Mononuclear cell (primary cell): Measurements from ENCODE around the gene PTCH2. TPM values are rescaled to one million over a fixed set of nuclear protein-coding genes. Genes with fewer than 3 reads are reported as not detected.
"Not testable (repeated sequence)": the region's sequence is repeated elsewhere in the genome, so short reads cannot be mapped to it uniquely, and the experiment has no call there.

Experiments
- H3K27me3 ChIP-seq: 2 replicates; pipeline ENCODE4 v1.6.0; 2011; ENCODE audit warnings: low read length, control low read depth; ENCODE audit not compliant: insufficient read depth
- H3K4me1 ChIP-seq: 2 replicates; pipeline ENCODE4 v1.5.1; 2011; ENCODE audit warnings: mild to moderate bottlenecking, low read length, control low read depth; ENCODE audit not compliant: insufficient read depth
- H3K4me3 ChIP-seq: 2 replicates; pipeline ENCODE4 v1.5.1; 2011; ENCODE audit warnings: mild to moderate bottlenecking, low read length, moderate library complexity
- H3K9me3 ChIP-seq: 2 replicates; pipeline ENCODE4 v1.5.1; 2011; ENCODE audit warnings: low read depth, mild to moderate bottlenecking, control low read depth, low read length
- total RNA-seq: library from RNA; depleted of rRNA; stranded (reverse); fragments of >200 nt; gene quantifications from one replicate; pipeline ENCODE4 v1.2.3, GENCODE V29; 2012

Gene PTCH2
- total RNA-seq, 1 donor, result 0.52 TPM

DNA sequence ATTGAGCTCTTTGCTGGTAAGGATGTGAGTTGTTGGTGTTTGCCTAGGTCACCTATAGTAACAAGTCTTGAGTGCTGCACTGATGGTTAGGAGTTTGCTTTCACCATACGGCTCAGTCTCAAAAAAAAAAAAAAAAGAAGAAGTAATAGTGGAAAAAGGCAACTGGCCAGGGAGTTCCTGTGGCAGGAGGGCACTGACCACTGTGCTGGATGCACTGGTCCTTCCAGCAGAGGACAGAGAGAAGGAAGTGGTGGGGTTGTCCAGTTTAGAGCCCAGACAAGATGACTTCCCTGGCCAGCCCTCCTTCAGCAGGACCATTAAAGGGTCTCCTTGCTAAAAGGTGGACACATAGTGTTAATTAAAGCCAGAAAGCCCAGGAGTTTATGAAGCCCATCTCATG is 11.9 kb upstream of the PTCH2 start:
- Histone ChIP-seq H3K27me3 (no peaks in the 10 kb centered on the region), H3K4me3 (no peak overlapping the region), H3K4me1 (peaks cover 4% of the 10 kb centered on the region), H3K9me3 (no peaks in the 10 kb centered on the region)

DNA sequence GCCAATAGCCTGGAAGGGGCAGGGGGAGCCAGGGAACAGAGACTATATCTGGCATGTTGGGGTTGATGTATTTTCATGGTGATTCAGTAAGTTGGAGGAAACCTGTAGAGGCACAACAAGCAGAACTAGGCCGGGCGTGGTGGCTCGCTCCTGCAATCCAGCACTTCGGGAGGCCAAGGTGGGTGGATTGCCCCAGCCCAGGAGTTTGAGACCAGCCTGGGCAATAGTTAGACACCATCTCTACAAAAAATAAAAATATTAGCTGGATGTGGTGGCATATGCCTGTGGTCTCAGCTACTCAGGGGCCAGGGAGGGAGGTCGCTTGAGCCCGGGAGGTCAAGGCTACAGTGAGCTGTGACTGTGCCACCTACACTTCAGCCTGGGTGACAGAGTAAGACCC is 10.1 kb upstream of the PTCH2 start:
- Histone ChIP-seq H3K9me3 (no peaks in the 10 kb centered on the region), H3K4me1 (no peaks in the 10 kb centered on the region), H3K27me3 (no peaks in the 10 kb centered on the region), H3K4me3 (no peak overlapping the region)

DNA sequence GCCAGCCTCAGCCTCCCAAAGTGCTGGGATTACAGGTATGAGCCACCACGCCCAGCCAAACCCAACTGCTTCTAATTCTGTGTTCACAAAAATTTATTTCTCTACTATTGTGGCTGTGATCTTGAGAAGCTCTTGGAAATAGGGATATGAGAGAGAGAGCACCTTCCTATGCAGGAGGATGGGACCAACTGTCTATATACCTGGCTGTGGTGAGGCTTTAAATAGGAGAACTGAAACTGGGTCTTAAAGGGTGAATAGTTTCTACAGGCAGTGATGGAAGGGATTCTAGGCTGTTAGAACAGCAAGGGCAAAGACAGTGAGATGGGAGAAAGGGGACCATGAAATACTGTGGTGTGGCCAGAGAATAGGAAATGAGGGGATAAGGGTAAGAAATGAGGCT is 8.3 kb upstream of the PTCH2 start:
- Histone ChIP-seq H3K9me3 (no peaks in the 10 kb centered on the region), H3K4me1 (no peaks in the 10 kb centered on the region), H3K27me3 (no peaks in the 10 kb centered on the region), H3K4me3 (no peak overlapping the region)

DNA sequence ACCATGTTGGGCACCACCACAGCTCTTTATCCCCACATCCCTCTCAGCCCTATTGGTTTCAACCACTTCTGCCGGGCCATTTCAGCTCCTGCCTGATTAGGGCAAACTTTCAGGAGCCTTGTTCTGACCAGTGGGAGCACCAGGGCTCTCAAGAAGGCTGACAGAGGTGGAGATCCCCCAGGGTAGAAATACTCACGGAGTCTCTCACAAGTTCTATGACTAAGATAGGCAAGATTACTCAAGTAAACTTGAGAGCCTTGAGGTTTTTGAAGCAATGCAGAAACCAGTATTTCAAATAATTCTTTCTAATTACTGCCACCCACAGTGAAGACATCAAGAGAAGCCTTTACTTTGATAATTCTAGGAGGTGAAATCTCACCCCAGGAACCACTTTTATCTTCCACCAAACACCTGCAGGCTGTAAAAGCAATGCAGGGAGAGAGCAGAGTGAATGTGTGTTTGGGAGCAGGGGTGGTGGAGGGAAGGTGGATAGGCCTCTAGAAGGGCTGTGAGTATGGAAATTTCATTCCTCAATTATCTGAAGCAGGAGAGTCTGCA is 6.6 kb upstream of the PTCH2 start:
- Histone ChIP-seq H3K4me1 (no peaks in the 10 kb centered on the region), H3K27me3 (no peaks in the 10 kb centered on the region), H3K4me3 (no peak overlapping the region)

DNA sequence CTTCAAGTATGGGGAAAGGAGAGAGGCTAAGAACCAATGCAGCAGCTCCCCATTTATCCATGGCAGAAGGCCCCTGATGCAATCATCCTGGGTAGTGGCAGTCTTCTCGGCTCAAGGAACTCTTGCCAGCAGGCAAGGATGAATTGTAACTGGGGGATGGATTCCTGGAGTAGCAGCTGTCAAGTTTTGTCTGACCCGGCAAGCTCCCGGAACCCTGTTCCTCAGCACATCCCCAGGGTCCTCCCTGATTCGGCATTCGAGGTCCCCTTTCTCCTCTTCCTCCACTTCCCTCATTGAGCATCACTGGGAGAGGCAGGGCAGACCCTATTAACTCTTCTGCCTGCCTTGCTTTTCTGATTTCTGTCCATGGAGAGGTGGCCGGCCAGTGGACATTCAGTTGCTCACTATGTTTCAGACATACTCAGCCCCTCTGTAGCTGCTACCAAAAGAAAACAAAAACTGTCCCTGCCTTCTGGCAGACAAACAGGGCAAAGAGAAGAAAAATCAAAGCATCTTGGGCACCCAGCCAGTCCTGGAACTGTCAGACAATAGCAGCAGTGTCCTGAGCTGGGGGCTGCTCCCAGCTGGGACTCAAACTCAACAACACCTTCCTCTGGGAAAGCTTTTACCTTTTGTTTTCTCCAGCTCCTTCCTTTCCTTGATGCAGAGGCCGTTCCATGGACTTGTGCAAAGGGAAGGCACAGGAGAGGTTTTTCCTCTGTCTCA is 5.6 kb upstream of the PTCH2 start:
- Histone ChIP-seq H3K27me3 (no peaks in the 10 kb centered on the region), H3K4me3 (no peak overlapping the region), H3K9me3 (no peaks in the 10 kb centered on the region), H3K4me1 (no peaks in the 10 kb centered on the region)

More for the DNA sequence above, 6.6 kb upstream of the PTCH2 start:
- H3K9me3 ChIP-seq, result no peaks in the 10 kb centered on the region

DNA sequence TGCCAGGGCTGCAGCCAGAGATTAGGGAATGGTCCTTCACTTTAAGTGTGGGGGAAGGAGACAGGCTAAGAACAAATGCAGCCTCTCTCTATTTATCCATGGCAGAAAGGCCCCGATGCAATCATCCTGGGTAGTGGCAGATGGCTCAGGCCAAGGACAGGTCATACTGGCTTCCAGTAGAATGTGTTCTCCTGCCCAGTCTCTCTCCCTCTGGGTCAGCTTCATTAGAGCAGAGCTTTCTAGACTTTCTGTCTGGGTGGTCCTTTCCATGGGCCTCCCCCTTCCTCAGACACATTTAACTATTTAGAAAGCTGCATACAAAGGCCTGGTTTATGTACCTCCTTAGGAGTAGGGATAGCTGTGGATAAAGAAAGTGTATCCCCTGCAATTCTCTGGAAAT is 4.8 kb upstream of the PTCH2 start:
- Histone ChIP-seq H3K4me3 (no peak overlapping the region), H3K4me1 (peaks cover 6% of the 10 kb centered on the region)

DNA sequence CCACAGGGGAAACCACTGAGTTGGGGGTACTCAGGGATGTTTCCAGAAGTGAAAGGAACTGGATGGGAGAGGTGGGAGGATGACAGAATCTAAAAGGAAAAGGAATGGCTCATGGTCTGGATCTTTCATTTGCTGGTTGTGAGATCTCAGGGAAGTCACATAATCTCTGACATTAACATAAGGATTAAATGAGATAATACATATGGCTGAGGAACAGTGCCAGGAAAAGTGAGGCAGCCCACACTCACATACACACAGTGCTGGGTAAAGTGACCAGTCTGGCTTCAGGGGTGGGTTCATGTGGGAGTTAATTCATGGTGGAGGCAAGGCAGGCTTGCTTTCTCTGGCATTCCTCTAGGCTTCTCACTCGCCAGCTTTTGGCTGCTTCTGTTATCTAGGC is 3.9 kb upstream of the PTCH2 start:
- Histone ChIP-seq H3K4me3 (no peak overlapping the region), H3K4me1 (peaks cover 10% of the 10 kb centered on the region), H3K9me3 (no peaks in the 10 kb centered on the region), H3K27me3 (peaks cover 6% of the 10 kb centered on the region)

More for the DNA sequence above, 4.8 kb upstream of the PTCH2 start:
- Histone ChIP-seq H3K27me3 (peaks cover 1% of the 10 kb centered on the region), H3K9me3 (no peaks in the 10 kb centered on the region)

DNA sequence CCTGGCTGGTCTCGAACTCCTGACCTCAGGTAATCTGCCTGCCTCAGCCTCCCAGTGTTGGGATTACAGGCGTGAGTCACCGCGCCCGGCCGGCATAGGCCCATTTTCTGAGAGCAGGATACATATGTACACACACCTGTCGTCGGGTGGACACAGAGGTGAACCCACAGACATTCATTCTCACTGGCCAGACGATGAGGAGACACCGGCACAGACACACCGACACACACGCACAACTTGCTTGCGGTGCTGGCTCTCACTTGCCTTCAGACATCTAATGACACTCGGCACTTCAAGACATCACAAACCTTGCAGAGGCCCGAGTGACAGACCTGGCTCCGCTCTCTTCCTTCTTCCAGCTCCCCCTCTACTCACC is 579 bp downstream of the PTCH2 start:
- peaks cover 10% of the 10 kb centered on the region for H3K4me1 ChIP-seq
- H3K9me3 ChIP-seq, result no peaks in the 10 kb centered on the region
- H3K27me3 ChIP-seq, result peaks cover 9% of the 10 kb centered on the region
- no peak overlapping the region for H3K4me3 ChIP-seq

DNA sequence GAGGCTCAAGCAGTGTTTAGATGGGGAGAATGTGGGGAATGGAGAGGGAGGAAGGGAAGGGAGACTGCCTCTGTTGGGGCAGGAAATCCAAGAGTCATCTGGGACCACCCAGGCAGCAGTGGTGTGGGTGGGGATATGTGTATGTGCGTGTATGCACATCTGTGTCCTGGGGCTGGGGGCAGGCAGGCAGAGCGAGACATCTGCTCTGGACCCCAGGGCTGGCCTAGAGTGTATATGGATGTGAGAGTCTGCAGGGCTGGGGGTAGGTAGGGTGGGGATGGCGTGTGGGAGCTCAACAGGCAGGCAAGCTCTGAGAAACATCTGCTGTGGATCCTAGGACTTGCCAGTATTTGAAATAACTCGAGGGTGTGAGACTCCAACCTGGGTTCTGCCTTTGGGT is 3.5 kb downstream of the PTCH2 start:
- H3K4me3 ChIP-seq, result no peak overlapping the region

DNA sequence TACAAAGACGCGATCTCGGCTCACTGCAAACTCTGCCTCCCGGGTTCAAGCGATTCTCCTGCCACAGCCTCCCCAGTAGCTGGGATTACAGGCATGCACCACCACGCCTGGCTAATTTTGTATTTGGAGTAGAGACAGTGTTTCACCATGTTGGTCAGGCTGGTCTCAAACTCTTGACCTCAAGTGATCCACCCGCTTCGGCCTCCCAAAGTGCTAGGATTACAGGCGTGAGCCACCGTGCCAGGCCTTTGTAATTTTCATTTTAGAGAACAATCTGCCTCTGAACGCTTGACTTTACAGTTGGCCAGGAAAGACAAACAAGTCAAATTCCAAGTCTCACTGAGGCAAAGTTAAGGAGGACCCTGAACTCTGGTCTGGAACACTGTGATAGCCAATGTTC is 4.8 kb downstream of the PTCH2 start:
- not testable (repeated sequence) for H3K4me3 ChIP-seq, H3K27me3 ChIP-seq, H3K9me3 ChIP-seq
- H3K4me1 ChIP-seq, result peaks cover 29% of the 10 kb centered on the region

More for the DNA sequence above, 3.5 kb downstream of the PTCH2 start:
- peaks cover 9% of the 10 kb centered on the region for H3K27me3 ChIP-seq
- H3K4me1 ChIP-seq, result peaks cover 18% of the 10 kb centered on the region
- H3K9me3 ChIP-seq, result no peaks in the 10 kb centered on the region

DNA sequence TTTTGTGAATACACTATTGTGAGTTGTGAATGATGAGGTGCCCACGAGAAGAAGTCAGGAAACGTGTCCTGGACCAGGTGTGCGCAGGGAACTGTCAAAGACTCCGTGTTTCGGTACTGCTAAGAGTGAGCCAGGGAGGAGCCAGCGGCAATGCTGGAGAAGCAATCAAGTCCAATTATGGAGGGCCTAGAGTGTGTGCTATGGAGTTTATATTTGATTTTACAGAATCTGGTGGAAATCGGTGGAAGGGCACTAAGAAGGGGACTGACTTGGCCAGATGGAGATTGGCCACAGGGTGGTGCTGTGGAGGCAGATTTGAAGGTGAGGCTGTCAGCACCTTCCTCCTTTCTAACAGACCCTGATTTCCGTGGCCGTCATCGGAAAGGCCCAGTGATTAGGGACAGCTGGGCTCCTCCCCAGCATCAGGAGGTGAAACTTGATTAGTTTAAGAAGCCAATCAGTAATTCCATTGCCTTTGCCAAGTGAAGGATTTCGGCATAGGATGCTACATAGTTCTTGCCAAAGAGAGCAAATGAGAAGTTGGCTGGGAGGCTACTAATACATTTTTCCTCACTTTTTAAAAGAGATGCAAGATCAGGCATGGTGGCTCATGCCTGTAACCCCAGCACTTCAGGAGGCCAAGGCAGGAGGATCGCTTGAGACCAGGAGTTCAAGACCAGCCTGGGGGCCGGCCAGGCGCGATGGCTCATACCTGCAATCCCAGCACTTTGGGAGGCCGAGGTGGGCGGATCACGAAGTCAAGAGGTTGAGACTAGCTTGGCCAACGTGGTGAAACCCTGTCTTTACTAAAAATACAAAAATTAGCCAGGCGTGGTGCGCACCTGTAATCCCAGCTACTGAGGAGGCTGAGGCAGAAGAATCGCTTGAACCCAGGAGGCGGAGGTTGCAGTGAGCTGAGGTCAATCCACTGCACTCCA is 7.0 kb downstream of the PTCH2 start:
- H3K4me3 ChIP-seq, result no peak overlapping the region
- H3K9me3 ChIP-seq, result no peaks in the 10 kb centered on the region
- peaks cover 21% of the 10 kb centered on the region for H3K4me1 ChIP-seq
- H3K27me3 ChIP-seq, result no peaks in the 10 kb centered on the region

DNA sequence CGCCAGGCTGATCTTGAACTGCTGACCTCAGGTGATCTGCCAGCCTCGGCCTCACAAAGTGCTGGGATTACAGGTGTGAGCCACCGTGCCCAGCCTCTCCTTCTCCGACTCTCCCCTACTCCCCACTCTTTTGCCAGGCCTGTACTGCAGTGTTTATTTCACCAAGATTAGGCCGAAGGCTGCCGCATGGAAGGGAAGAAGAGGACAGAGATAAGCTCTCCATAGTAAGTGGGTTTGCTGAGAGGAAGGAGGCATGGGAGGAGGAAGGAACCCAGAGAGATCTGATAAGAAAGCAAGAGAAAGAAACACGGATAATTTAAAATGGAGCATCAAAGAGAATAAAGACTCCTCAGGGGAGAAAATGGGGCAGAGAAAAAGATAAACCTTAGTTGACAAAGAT is 8.7 kb downstream of the PTCH2 start:
- H3K4me1 ChIP-seq, result peaks cover 31% of the 10 kb centered on the region
- no peaks in the 10 kb centered on the region for H3K9me3 ChIP-seq
- H3K27me3 ChIP-seq, result no peaks in the 10 kb centered on the region
- H3K4me3 ChIP-seq, result no peak overlapping the region

DNA sequence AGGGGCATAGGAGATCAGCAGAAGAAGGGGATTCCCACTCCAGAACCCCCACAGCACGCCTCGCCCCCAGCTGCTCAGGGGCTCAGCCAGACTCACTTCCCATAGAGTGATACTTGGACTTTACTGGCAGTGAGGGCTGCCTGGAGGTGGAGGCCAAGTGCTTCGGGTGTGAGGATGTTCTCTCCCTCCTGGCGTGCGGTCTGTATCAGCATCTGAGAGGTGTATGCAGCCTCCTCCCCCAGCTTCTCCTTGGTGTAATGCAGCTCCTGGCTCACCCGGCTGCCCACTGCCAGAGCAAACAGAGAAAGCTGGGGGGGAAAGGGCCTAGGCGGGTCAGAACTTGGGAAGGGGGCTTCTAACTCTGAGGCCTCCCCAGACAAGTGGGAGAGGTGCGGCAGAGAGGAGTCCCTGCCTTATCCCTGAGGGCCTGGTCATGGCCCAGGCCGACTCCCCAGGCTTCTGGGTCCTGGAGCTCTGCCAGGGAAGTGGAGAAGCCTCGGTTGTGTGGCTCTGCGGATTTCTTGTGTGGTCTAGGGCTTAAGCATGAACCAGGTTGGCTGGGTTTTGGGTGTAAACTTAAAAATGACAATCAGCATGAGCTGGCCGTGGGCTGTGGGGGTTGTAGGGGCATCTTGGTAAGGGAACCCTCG is 10.9 kb downstream of the PTCH2 start:
- Histone ChIP-seq H3K9me3 (no peaks in the 10 kb centered on the region), H3K4me3 (no peak overlapping the region), H3K4me1 (peaks cover 31% of the 10 kb centered on the region), H3K27me3 (no peaks in the 10 kb centered on the region)

DNA sequence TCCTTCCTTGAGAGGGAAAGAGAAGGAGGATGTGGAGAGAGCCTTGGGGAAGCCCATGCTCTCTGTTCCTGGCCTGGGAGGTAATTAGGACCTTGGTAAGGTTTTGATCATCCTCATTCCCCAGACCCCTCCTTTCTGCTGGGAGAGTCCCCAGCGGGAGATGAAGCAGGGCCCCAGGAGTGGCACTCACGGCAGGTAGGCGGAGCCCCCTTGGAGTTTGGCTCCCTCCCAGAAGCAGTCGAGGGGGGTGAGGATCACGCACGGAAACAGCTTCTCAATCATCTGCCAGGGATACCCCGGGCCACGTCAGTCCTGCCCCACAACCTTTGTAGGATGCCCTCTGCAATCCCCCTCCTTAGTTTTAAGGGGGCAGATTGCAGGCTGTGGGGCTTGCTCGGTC is 11.5 kb downstream of the PTCH2 start:
- no peaks in the 10 kb centered on the region for H3K9me3 ChIP-seq
- no peak overlapping the region for H3K4me3 ChIP-seq
- peaks cover 38% of the 10 kb centered on the region for H3K4me1 ChIP-seq
- H3K27me3 ChIP-seq, result no peaks in the 10 kb centered on the region

DNA sequence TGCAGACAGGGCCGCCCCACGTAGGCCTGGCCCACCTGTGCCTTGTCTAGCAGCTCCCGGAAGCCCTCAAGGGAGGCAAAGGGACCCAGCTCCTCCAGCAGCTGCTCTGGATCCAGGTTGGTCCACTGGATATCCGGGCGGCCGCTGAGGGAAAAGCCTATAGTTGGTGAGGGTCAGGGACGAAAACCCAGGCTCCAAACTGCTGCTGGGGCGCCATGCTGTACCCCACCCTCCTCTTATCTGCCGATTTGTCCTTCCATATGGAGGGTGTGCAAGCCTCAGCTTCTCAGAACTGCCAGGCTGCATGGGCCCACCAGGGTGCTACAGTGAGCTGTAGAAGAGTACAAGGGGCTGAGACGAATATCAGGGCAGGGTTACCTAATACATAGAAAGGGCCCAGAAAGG is 12.2 kb downstream of the PTCH2 start:
- no peak overlapping the region for H3K4me3 ChIP-seq
- no peaks in the 10 kb centered on the region for H3K27me3 ChIP-seq
- peaks cover 41% of the 10 kb centered on the region for H3K4me1 ChIP-seq
- H3K9me3 ChIP-seq, result no peaks in the 10 kb centered on the region
